ENCODE results near the gene FHAD1. TPM values are rescaled to one million over a fixed set of nuclear protein-coding genes. Genes with fewer than 3 reads are reported as not detected.

The FHAD1 gene
- total RNA-seq, 1 experiment from 2014 or later, result not detected

- Mint-ChIP-seq H3K27me3 (ENCODE audit: insufficient read depth, unreplicated experiment) (no peaks in the 10 kb centered on the region), H3K4me3 (ENCODE audit: unreplicated experiment) (peak within 1 kb of the TSS; percentile 88), H3K36me3 (ENCODE audit: insufficient read depth, unreplicated experiment) (no peaks in the 10 kb centered on the region), H3K9me3 (ENCODE audit: unreplicated experiment) (no peaks in the 10 kb centered on the region), H3K27ac (ENCODE audit: low read depth, unreplicated experiment) (peak within 1 kb of the TSS; percentile 96), H3K4me1 (ENCODE audit: insufficient read depth, unreplicated experiment) (peaks cover 35% of the 10 kb centered on the region)
- DNase-seq (ENCODE audit: unreplicated experiment), result peak; percentile 76
- no peak for TF ChIP-seq CTCF (IDR thresholded peaks at IDR 0.05; ENCODE audit: unreplicated experiment)
- POLR2A ChIA-PET, result interaction anchor here (1.0 to 4.9 kb wide), 5 partner anchors 10 to 55 kb away, joined by 3 to 52 read pairs (median 5); no protein-coding TSS in a partner anchor
- no TSS peak for BruUV-seq (replicated peaks)
- CTCF ChIA-PET, result interaction anchor here (1.0 to 4.4 kb wide), 4 partner anchors 13 to 86 kb away, joined by 3 to 11 read pairs (median 4); no protein-coding TSS in a partner anchor
- intact Hi-C loops (cut with micrococcal nuclease), result loop anchor here (1.0 kb wide), 1 partner anchor 86 kb away; no protein-coding TSS in a partner anchor
Observed at GRCh38 chr1:15409388-15410222, 162.6 kb downstream of the FHAD1 start, which contains the start of gene EFHD2. EFHD2 (plus strand) TSS chr1:15409888; CDS start chr1:15409972, 84 bp downstream.

- Mint-ChIP-seq H3K4me1 (ENCODE audit: insufficient read depth, unreplicated experiment) (peaks cover 35% of the 10 kb centered on the region), H3K9me3 (ENCODE audit: unreplicated experiment) (no peaks in the 10 kb centered on the region), H3K36me3 (ENCODE audit: insufficient read depth, unreplicated experiment) (no peaks in the 10 kb centered on the region), H3K27ac (ENCODE audit: low read depth, unreplicated experiment) (peak overlapping the region; percentile 96), H3K4me3 (ENCODE audit: unreplicated experiment) (peak overlapping the region; percentile 88), H3K27me3 (ENCODE audit: insufficient read depth, unreplicated experiment) (no peaks in the 10 kb centered on the region)
- ChIA-PET POLR2A (interaction anchor here (1.0 to 4.9 kb wide), 6 partner anchors 11 to 76 kb away, joined by 3 to 52 read pairs (median 4); no protein-coding TSS in a partner anchor), CTCF (interaction anchor here (1.0 to 1.3 kb wide), 3 partner anchors 13 to 87 kb away, joined by 3 to 5 read pairs (median 4); no protein-coding TSS in a partner anchor)
- BruUV-seq (replicated peaks), result no TSS peak
- no peak for TF ChIP-seq CTCF (IDR thresholded peaks at IDR 0.05; ENCODE audit: unreplicated experiment)
- DNase-seq (ENCODE audit: unreplicated experiment), result no peak
- intact Hi-C loops (cut with micrococcal nuclease), result no loop called here
Observed at GRCh38 chr1:15410223-15410883, 163.3 kb downstream of the FHAD1 start.

GRCh38 chr1:15410884-15411245 is 163.8 kb downstream of the FHAD1 start:
- Mint-ChIP-seq H3K4me3 (ENCODE audit: unreplicated experiment) (peak overlapping the region; percentile 88), H3K27ac (ENCODE audit: low read depth, unreplicated experiment) (peak overlapping the region; percentile 96), H3K4me1 (ENCODE audit: insufficient read depth, unreplicated experiment) (peaks cover 37% of the 10 kb centered on the region), H3K9me3 (ENCODE audit: unreplicated experiment) (no peaks in the 10 kb centered on the region), H3K36me3 (ENCODE audit: insufficient read depth, unreplicated experiment) (no peaks in the 10 kb centered on the region), H3K27me3 (ENCODE audit: insufficient read depth, unreplicated experiment) (no peaks in the 10 kb centered on the region)
- DNase-seq (ENCODE audit: unreplicated experiment), result no peak
- ChIA-PET POLR2A (interaction anchor here (1.1 to 4.9 kb wide), 5 partner anchors 11 to 88 kb away, joined by 3 to 52 read pairs (median 5); no protein-coding TSS in a partner anchor), CTCF (interaction anchor here (0.6 to 1.3 kb wide), 2 partner anchors 87 to 1650 kb away, joined by 3 read pairs; no protein-coding TSS in a partner anchor)
- intact Hi-C loops (cut with micrococcal nuclease), result no loop called here
- BruUV-seq (replicated peaks), result no TSS peak
- TF ChIP-seq CTCF (IDR thresholded peaks at IDR 0.05; ENCODE audit: unreplicated experiment), result no peak

Data from MCF 10A (cell line).